ENCODE results near the gene USP49.

The USP49 gene

DNA sequence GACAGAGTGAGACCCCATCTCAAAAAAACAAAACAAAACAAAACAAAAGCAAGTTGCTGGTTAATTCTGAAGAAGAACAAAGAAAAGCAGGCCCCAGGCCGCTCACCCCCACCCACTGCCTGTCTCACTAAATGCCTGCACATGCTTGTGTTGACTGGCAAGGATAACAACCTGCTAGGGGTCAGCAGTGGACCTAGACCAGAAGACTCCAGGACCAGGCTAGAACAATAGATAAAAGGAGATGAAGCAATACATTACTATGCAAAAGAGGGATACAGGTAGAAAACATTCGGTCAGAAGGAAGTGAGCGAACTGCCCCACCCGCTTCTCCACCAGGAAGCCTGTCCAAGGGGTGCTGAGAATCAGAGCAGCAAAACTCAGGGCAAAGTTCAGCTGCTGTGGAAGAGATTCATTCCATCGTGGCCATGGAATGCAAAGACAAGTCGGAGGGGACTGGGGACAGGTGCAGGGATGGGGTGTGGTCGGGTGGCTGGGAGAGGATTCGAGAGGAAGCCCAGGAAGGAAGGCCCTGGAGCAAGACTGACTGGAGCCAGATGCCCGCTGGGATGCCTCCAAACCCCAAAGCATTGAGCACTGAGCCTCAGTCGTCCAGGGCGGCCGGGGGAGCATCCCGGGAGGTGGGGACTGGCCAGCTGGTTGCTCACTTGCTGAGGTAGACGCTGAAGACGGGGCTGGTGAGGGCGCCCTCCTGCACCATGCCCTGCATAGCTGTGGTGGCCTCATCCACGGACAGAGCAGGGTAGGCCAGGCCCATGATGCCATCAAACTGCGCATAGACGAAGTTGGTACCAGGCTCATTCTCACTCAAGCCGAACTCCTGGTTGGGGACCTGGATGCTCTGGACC lies 153.3 kb downstream of the USP49 start:
- no peak for DNase-seq (ENCODE audit: low read depth in 1 of 2, low spot score in 1 of 2)
- Histone ChIP-seq H3K4me3 (replicated peaks; ENCODE audit: insufficient read depth, low read length) (no peak overlapping the region), H3K27ac (replicated peaks) (no peak overlapping the region), H3K27me3 (ENCODE audit: insufficient read depth, poor library complexity, severe bottlenecking) (no peaks in the 10 kb centered on the region)
- TF ChIP-seq POLR2AphosphoS5 (IDR thresholded peaks at IDR 0.05; ENCODE audit: low read depth): no peak
- no peak for TF ChIP-seq SPI1 (IDR thresholded peaks at IDR 0.05; ENCODE audit: borderline replicate concordance, low read depth)
- TF ChIP-seq GABPA (IDR thresholded peaks at IDR 0.05; ENCODE audit: low read depth): no peak
- TF ChIP-seq, protein P1, sequence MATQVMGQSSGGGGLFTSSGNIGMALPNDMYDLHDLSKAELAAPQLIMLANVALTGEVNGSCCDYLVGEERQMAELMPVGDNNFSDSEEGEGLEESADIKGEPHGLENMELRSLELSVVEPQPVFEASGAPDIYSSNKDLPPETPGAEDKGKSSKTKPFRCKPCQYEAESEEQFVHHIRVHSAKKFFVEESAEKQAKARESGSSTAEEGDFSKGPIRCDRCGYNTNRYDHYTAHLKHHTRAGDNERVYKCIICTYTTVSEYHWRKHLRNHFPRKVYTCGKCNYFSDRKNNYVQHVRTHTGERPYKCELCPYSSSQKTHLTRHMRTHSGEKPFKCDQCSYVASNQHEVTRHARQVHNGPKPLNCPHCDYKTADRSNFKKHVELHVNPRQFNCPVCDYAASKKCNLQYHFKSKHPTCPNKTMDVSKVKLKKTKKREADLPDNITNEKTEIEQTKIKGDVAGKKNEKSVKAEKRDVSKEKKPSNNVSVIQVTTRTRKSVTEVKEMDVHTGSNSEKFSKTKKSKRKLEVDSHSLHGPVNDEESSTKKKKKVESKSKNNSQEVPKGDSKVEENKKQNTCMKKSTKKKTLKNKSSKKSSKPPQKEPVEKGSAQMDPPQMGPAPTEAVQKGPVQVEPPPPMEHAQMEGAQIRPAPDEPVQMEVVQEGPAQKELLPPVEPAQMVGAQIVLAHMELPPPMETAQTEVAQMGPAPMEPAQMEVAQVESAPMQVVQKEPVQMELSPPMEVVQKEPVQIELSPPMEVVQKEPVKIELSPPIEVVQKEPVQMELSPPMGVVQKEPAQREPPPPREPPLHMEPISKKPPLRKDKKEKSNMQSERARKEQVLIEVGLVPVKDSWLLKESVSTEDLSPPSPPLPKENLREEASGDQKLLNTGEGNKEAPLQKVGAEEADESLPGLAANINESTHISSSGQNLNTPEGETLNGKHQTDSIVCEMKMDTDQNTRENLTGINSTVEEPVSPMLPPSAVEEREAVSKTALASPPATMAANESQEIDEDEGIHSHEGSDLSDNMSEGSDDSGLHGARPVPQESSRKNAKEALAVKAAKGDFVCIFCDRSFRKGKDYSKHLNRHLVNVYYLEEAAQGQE (IDR thresholded peaks at IDR 0.05; ENCODE audit: insufficient replicate concordance, low read depth): no peak
- TF ChIP-seq, protein P2, sequence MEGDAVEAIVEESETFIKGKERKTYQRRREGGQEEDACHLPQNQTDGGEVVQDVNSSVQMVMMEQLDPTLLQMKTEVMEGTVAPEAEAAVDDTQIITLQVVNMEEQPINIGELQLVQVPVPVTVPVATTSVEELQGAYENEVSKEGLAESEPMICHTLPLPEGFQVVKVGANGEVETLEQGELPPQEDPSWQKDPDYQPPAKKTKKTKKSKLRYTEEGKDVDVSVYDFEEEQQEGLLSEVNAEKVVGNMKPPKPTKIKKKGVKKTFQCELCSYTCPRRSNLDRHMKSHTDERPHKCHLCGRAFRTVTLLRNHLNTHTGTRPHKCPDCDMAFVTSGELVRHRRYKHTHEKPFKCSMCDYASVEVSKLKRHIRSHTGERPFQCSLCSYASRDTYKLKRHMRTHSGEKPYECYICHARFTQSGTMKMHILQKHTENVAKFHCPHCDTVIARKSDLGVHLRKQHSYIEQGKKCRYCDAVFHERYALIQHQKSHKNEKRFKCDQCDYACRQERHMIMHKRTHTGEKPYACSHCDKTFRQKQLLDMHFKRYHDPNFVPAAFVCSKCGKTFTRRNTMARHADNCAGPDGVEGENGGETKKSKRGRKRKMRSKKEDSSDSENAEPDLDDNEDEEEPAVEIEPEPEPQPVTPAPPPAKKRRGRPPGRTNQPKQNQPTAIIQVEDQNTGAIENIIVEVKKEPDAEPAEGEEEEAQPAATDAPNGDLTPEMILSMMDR (IDR thresholded peaks at IDR 0.05; ENCODE audit: insufficient read depth, low read length): no peak

DNA sequence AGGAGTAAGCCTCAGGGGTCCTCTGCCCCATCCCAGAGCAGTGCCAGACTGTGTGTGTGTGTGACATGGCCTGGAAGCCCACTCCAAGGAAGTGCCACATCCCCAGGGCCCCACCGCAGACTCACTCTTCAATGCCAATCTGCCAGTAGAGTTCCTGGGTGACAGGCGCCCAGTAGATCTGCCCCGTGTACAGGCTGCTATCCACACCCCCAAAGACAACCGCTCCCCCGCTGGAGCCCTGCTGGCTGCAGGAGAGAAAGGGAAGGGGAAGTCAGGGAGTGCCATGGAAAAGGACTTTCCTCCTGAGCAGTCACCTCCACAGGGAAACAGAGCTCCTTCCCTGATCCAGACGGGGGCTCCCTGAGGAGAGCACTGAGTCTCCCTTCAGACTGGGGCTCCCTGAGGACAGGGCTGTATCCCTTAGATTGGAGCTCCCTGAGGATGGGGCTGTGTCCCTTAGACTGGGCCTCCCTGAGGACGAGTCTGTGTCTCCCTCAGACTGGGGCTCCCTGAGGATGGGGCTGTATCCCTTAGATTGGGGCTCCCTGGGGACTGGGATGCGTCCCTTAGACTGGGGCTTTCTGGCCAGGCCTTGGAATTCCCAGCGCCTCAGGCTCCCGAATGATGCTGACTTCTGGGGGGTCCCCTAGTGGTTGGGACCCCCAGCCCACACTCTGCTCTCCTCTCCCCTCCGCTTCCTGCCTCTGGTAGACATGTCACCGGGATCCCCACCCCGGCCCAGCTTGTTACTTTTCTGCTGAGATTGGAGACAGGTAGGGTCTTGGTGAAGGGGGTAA lies 154.6 kb downstream of the USP49 start:
- DNase-seq (ENCODE audit: low read depth in 1 of 2, low spot score in 1 of 2): no peak
- Histone ChIP-seq H3K27me3 (ENCODE audit: insufficient read depth, poor library complexity, severe bottlenecking) (no peaks in the 10 kb centered on the region), H3K27ac (replicated peaks) (no peak overlapping the region), H3K4me3 (replicated peaks; ENCODE audit: insufficient read depth, low read length) (no peak overlapping the region)
- TF ChIP-seq, protein P2 (IDR thresholded peaks at IDR 0.05; ENCODE audit: insufficient read depth, low read length): no peak
- no peak for TF ChIP-seq SPI1 (IDR thresholded peaks at IDR 0.05; ENCODE audit: borderline replicate concordance, low read depth)
- TF ChIP-seq, protein P1 (IDR thresholded peaks at IDR 0.05; ENCODE audit: insufficient replicate concordance, low read depth): no peak
- no peak for TF ChIP-seq GABPA (IDR thresholded peaks at IDR 0.05; ENCODE audit: low read depth)
- no peak for TF ChIP-seq POLR2AphosphoS5 (IDR thresholded peaks at IDR 0.05; ENCODE audit: low read depth)
